GM19023 (cell line): ENCODE data around the gene ABHD1.

Source experiments
- ATAC-seq: cut with Tn5 transposase; IDR thresholded peaks from one replicate; pipeline ENCODE4 v1.9.1; 2021; ENCODE audit warnings: mild to moderate bottlenecking, moderate library complexity; ENCODE audit not compliant: unreplicated experiment

Gene ABHD1

GRCh38 chr2:27134781-27135477, 11.3 kb downstream of the ABHD1 start:
- ATAC-seq, result no peak

DNA sequence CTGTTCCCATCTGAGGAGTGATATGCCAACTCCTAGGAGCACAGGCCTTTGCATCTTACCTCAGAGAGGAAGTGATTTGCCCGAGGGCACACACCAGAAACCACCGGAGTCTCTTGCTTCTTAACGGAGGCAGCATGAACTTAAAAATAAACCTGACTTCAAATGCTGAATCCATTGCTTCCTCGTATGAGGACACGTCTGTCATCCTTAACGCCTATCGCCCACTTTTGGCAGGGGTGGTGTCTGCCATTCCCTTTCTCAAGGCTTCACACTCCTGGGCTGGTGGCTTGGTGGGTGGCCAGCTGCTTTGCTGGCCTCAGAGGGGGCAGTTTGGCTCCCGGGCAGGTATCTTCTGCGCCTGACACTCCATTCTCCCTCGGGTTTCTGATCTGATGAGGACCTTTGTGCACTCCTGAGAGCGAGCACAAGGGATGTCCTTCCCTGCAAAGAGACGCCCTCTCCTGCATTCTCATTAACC, 11.9 kb downstream of the ABHD1 start:
- ATAC-seq, result no peak

GRCh38 chr2:27136751-27137150, 13.1 kb downstream of the ABHD1 start:
- ATAC-seq, result no peak

GRCh38 chr2:27137322-27137935, 13.8 kb downstream of the ABHD1 start:
- no peak for ATAC-seq

DNA sequence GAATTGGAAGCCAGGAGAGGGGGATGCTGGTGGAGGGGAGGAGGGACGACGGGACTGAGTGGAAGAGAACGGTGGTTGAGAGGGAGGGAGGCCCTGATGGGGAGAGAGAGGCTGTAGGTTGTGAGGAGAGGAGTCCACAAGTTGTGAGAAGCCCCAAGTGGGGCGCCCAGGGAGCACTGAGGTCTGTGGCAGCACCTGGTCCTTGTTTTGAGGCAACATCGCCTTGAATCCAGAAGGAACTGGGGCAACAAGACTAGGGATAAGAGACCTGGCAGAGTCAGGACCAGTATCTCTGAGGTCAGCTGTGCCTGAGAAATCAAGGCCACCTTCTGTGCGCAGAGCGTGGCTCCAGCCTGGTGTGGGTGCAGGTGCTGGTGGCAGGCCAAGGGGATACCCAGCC, 14.5 kb downstream of the ABHD1 start:
- ATAC-seq, result no peak

DNA sequence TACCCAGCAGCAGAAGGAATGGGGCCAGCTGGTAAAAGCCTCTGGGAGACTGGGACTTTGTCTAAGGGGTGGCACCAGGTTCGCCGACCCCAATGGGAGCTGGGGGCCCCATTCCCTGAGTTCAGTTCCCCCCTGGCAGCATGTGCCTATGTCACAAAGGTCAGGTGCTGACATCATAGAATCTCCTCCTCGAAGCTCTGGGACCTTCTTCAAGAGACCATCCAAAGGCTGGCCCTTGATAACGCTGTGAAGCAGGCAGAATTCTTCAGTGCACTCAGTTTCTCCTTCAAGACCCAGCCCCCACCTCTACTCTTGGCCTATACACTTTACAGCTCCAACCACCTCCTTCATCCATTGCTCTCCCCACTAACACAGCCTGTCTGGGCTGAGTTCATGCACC, 15.7 kb downstream of the ABHD1 start, which contains the start of gene PRR30:
Gene PRR30, minus strand, starts transcription at position 101 of the 400 bp plus-strand sequence. CDS start 1,081 bp downstream, outside the sequence.
- ATAC-seq, result no peak

DNA sequence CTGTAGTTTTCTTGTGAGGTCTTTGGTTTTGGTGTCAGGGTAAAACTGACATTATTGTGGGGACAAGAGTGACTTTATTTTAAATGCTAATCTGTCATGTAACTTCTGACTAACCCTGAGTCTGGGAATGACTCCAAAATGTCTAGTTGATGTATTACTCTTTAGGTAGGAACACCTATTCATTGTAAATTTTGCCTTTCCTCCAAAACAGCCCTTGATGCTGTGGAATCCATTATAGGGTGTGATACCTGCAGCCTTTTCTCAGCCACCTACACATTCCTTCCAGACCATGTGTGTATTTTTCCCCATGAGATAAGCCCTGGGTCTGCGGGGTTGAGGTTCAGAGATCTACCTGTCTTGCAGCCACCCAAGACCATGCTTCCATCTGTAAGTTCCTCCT, 19.7 kb downstream of the ABHD1 start:
- no peak for ATAC-seq

- no peak for ATAC-seq
Measured at GRCh38 chr2:27145682-27146081, 22.1 kb downstream of the ABHD1 start.

DNA sequence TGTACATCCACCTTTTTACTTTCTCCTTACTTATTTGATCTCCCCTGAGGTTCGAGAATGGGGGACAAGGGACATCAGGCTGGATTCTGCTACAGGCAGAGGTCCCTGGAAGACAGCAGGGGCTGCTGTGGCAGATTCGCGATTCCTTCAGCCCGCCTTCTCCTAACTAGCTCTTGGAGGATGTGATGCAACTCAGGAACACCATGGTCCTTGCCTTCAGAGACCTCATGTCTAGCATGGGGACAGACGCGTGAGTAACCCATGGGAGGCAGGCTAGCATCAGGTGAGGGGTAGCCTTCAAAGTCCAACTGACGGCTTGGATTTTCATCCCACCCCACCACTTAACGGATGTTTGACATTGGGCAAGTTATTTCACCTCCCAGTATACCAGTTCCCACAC, 24.3 kb downstream of the ABHD1 start:
- no peak for ATAC-seq

- ATAC-seq, result no peak
Measured at GRCh38 chr2:27148801-27149439, 25.3 kb downstream of the ABHD1 start, which contains the start of gene TCF23. Gene TCF23, plus strand, starts transcription at chr2:27149004. Its CDS starts 130 bp downstream, at chr2:27149134.

- ATAC-seq, result no peak
Measured at GRCh38 chr2:27149570-27150405, 26.2 kb downstream of the ABHD1 start.

DNA sequence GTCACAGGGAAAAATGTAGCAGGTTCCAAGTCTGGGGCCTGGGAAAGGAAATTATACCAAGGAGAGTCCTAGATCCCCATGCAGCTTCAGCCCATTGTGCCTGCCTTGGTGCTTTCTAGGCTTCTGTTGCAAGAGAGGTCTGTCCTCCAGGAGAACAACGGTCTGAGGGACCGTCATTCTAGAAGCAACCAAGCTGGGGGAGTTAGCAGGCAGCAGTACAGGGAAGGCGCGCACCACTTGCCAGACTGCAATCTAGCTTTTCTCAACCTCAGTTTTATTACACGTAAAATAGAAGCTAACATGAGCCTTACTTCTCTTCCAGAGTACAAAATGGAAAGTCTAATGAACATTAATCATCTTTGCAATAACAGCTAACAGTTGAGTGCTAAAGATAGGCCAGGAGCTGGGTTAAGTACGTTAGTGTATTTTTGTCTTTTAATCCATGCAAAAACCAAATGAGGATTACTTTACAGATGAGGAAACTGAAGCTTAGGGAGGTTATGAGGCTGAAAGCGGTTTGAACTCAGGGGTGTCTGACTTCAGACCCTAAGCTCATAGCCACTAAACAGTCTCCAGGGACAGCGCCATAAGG, 27.1 kb downstream of the ABHD1 start:
- ATAC-seq, result no peak

DNA sequence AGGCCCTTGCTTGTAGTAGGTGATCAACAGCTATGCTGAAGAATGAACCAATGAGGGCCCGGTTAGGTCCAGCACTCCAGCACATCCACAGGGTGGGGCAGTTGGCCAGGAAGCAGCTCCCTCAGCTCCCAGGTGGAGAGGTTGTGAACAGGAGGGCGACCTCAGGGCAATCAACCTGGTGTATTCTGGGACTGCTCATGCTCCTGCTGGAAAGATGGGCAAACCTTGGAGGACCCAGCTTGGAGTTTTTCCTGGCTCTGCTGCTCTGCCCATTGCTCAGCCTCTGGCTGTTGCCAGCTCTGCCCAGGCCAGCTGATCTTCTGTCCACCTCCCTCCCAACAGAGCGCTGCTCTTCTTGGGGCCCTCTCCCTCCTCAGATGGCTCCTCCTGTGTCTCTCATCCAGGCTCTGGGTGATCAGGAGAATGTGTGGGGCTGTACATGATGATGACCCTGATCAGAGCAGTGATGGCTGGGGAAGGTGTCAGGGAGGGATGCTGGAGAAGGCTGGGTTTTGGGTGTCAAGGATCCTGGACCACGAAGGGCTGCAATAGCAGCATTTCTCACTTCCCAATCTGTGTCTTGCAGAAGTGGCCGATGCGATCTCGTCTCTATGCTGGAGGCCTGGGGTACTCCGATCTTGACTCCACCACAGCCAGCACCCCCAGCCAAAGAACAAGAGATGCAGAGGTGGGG, 28.6 kb downstream of the ABHD1 start:
- ATAC-seq, result no peak

- no peak for ATAC-seq
Measured at GRCh38 chr2:27152796-27153464, 29.3 kb downstream of the ABHD1 start.

- no peak for ATAC-seq
Measured at GRCh38 chr2:27154488-27154887, 30.9 kb downstream of the ABHD1 start.

DNA sequence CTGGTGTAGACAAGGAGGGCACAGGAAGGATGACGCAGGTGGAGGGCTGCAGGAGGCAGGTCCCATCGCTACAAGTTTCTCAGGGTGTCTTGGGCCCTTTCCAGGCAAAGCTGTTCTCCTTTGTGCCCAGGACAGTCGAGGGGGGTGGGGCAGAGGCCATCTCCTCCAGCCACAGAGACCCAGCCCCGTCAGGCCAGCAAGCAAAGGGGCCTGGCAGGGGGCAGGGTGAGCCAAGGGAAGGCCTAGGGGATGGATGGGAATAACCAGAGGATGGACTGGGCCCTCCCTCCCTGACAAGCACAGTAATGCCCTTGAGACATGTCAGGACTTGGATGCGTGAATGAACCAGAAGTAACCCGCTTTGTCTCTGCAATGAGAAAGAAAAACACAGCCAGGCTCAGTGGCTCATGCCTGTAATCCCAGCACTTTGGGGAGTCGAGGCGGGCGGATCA, 31.5 kb downstream of the ABHD1 start:
- no peak for ATAC-seq

DNA sequence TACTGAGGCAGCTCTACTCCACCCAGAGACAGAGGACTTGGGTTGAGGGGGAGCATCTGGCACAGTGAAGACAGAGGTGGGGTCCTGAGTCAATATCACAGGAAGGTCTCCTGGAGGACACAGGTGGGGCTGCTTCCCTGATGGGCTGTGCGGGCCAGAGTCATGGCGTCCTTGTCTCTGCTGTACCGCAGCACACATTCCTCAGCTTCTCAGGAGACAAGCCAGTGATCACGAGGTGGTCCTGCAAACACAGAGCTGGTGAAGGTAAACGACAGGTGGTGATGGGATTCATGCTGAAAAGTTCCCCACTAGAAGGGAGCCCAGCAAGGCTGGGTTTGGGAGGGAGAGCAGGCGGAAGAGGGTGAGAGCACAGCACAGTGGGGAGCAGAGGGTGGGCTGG, 34.9 kb downstream of the ABHD1 start:
- ATAC-seq, result no peak

GRCh38 chr2:27159271-27159670, 35.7 kb downstream of the ABHD1 start:
- ATAC-seq, result no peak

GRCh38 chr2:27160191-27160590, 36.6 kb downstream of the ABHD1 start:
- no peak for ATAC-seq
